Epithelial cell of proximal tubule (primary cell): Measurements from ENCODE around the gene ASTN1. TPM values are rescaled to one million over a fixed set of nuclear protein-coding genes. Genes with fewer than 3 reads are reported as not detected.

Experiments used
- DNase-seq: peaks from one replicate; pipeline ENCODE4 v3.0.0-alpha.2; 2011; ENCODE audit warnings: low read depth
- H3K4me3 ChIP-seq: 2 replicates; pipeline ENCODE4 v1.5.1; 2011; ENCODE audit warnings: low read depth, mild to moderate bottlenecking, low read length
- CTCF ChIP-seq: conservative IDR thresholded peaks from 2 replicates; pipeline ENCODE4 v1.5.1; 2012; ENCODE audit warnings: low read depth, mild to moderate bottlenecking, low read length
- total RNA-seq: library from RNA; depleted of rRNA; stranded (reverse); fragments of >200 nt; gene quantifications from 2 replicates; pipeline ENCODE4 v1.2.3, GENCODE V29; 2015

ASTN1 gene
- total RNA-seq, 1 donor from 2014 or later: 0.23 TPM

- no peak for DNase-seq
- H3K4me3 ChIP-seq: no peak overlapping the region
- no peak for TF ChIP-seq CTCF
Measured at GRCh38 chr1:177024623-177025022, 139.9 kb downstream of the ASTN1 start.

DNA sequence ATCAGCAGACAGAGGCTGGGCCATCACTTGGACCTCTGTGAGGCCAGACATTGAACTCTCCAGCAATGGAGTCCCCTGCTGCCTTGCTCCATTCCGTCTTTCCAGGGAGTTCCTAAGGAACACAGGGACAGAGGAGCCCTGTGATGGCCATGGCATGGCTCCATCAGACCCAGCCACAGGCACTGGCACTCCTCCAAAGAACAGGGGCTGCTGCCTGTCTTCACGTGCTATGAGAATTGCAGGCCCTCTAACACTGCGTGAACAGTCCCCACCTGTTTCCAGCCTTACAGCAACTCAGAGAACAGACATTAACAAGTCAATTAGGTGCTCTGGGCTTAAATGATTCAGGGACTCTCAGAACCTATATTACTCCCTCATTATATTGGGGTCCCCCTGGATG is 140.8 kb downstream of the ASTN1 start:
- H3K4me3 ChIP-seq: no peak overlapping the region
- DNase-seq: no peak
- no peak for TF ChIP-seq CTCF

DNA sequence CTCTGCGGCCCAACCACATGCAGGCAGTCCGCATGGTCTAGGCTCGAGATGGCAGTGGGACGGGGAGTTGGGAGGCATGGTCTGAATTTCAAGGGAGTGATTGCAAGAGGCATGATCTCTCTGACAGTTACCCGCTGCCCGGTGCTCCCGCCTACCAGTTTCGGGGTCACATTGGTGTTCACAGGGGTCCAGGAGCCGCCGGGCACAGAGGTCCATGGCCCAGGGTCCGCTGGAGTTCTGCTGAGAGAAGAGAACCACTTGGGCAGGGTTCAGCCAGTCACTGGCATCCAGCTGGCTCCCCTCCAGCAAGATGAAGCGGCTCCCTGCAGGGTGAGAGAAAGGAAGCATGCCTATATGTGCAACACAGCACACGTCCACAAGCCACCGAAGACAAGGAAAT is 141.3 kb downstream of the ASTN1 start:
- no peak for DNase-seq

GRCh38 chr1:177021687-177022086 is 142.8 kb downstream of the ASTN1 start:
- DNase-seq: no peak
- no peak overlapping the region for H3K4me3 ChIP-seq
- TF ChIP-seq CTCF: no peak

More for the DNA sequence above, 141.3 kb downstream of the ASTN1 start:
- H3K4me3 ChIP-seq: no peak overlapping the region
- no peak for TF ChIP-seq CTCF

GRCh38 chr1:177020851-177021589 is 143.5 kb downstream of the ASTN1 start:
- no peak for TF ChIP-seq CTCF
- no peak overlapping the region for H3K4me3 ChIP-seq
- DNase-seq: no peak

GRCh38 chr1:177017287-177017852 is 147.1 kb downstream of the ASTN1 start:
- no peak overlapping the region for H3K4me3 ChIP-seq
- no peak for DNase-seq
- TF ChIP-seq CTCF: no peak

DNA sequence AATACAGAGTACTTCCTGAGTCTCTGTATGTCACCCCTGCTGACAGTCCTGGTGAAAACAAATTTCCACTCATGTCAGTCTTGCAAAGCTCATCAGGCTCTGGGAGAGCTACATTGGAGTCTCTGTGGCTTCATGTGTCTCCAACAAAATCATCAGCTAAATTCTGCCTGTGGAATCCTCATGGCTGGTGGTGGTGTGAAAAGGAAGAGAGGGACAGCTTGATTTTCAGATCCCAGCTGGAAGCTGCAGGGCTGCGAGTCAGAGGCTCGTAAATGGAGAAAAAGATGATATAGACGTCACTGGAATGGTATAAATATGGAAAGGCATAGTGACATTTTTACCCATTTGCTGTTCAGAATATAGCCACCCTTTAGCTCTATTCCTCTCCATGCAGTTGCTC is 150.2 kb downstream of the ASTN1 start:
- TF ChIP-seq CTCF: no peak
- no peak for DNase-seq
- no peak overlapping the region for H3K4me3 ChIP-seq
